NCI-H1105 treated with DMSO at 0.1 percent for 48 hours (cell line): Measurements from ENCODE around the gene FOXN4.
"Not testable (repeated sequence)": the region's sequence is repeated elsewhere in the genome, so short reads cannot be mapped to it uniquely, and the experiment has no call there.

Source experiments
- DNase-seq: peaks from one replicate; lab custom pipeline; 2025; lab: John Stamatoyannopoulos, UW

The FOXN4 gene, protein sequence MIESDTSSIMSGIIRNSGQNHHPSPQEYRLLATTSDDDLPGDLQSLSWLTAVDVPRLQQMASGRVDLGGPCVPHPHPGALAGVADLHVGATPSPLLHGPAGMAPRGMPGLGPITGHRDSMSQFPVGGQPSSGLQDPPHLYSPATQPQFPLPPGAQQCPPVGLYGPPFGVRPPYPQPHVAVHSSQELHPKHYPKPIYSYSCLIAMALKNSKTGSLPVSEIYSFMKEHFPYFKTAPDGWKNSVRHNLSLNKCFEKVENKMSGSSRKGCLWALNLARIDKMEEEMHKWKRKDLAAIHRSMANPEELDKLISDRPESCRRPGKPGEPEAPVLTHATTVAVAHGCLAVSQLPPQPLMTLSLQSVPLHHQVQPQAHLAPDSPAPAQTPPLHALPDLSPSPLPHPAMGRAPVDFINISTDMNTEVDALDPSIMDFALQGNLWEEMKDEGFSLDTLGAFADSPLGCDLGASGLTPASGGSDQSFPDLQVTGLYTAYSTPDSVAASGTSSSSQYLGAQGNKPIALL

DNA sequence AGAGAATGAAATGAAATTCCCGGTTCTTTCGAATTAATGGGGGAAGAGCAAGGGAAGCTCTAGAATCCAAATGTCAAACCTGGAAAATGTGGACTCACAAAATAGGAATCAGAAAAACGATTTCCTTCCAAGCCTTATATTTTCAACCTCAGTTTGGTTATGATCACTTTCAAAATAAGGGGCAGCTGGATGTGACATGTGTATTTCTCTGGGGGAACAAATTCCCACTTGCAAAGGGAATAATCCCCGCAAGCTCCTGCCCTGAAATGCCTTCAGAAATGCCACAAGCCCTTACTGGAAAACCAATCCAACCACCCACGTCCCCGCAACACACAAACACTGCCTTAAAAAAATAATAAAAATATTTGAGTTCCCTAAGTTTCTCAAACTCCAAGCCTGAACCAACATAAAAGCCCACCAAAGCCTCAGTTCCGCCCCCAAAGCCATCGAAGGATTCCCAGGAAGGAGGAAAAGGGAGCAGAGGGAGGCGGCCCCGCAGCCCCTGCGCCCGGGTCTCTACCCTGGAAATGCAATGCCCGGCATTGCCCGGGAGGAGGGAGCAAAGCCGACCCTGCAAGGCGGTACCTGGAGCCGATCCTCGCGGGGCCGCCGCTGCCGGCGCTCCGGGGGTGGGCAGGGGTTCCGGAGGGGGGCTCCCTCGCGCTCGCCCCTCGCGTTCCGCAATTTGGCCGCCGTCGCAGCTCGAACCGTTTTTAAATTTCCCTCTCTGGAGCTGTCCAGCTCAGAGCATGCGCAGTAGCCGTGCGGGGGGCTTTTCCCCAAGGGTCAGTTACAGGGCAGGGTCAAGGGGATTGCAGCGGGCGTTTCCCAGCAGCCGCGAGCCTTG lies at the start of gene FOXN4:
FOXN4 (minus strand) TSS at position 751 of the 847 bp plus-strand sequence. CDS start 963 bp downstream, outside the sequence.
- DNase-seq: peak; percentile 61

DNA sequence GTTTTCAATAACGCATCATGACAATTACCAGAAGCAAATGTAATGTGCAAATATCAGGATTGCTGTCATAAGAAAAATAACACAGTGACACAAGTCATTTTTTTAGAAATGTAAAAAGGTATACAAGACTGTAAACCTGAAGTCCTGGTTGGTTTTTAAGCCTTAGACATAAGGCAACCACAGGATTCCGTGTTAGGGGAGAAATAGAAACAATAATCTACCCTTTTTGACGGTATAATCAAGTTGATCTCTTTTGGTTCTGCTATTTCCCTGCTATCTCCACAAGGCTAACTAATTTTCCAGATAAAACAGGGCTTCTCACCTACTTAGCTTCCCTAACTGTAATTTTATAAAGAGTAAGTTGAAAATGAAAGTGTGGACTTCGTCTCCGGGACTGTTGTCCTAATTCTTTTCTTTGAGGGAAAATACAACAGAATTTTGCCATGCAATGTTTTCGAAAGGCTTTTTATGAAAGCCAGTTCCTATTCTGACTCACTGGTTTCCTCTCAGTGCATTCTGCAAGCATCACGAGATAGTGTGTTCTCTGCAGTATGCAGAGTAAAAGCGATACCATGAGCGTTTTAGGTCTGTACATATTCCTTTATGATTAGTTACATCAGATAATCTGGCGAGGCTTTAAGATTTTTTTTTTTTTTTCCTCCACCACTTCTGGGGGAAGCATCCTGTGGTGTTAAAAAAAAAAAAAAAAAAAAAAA lies 49.2 kb upstream of the FOXN4 start:
- no peak for DNase-seq

GRCh38 chr12:109357032-109357431 lies 47.9 kb upstream of the FOXN4 start:
- DNase-seq: no peak

- peak; percentile 38 for DNase-seq
Observed at GRCh38 chr12:109356577-109356976, 47.5 kb upstream of the FOXN4 start.

- no peak for DNase-seq
Observed at GRCh38 chr12:109352184-109352583, 43.1 kb upstream of the FOXN4 start.

GRCh38 chr12:109347589-109347988 lies 38.5 kb upstream of the FOXN4 start, which contains the start of gene MYO1H:
Gene MYO1H, plus strand, starts transcription at chr12:109347900. Its CDS starts 61 bp downstream, at chr12:109347961.
- DNase-seq: no peak

- DNase-seq: no peak
Observed at GRCh38 chr12:109346920-109347319, 37.8 kb upstream of the FOXN4 start.

DNA sequence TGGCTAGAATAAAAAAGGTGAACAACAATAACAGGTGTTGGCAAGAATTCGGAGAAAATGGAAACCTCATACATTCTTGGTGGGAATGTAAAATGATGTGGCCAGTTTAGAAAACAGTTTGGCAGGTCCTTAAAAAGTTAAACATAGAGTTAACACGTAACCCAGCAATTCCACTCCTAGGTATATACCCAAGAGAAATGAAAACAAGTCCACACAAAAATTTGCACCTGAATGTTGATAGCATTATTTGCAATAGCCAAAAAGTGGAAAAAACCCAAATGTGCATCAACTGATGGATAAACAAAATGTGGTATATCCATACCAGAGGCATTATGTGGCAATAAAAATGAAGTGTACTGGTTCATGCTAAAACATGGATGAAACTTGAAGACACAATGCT lies 36.3 kb upstream of the FOXN4 start:
- DNase-seq: no peak

DNA sequence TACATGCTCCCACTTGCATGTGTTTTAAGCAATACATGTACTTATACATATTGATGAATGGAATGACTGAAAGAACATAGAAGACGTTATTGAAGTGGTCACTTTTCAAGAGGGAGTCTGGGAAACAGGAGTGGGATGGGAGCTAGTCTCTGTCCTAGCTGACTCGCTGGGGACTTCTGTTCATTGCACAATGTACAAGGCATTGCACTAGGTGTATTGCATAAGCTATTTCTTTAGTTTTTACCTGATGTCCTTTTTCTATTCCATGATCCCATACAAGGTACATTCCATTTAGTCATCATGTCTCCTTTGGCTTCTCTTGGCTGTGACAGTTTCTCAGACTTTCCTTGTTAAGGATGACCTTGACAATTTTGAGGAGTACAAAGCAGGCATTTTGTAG lies 34.6 kb upstream of the FOXN4 start:
- no peak for DNase-seq

DNA sequence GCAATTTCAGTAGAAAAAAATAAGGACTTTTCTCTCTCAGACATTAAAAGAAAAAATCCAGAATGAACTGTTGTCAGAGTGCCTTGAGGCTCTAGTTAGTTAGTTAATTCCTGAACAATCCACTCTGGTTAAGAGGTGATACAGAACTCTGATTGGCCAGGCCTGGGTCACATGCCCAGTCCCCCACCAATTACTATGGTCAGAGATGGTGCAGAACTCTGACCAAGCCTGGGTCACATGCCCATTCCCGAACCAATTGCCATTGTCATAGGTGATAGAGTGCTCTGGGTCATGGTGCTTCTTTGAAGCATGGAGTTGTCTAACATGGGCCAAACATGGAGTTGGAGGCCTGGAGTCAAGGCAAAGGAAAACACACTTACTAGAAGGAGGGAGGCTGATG lies 27.5 kb upstream of the FOXN4 start:
- no peak for DNase-seq

DNA sequence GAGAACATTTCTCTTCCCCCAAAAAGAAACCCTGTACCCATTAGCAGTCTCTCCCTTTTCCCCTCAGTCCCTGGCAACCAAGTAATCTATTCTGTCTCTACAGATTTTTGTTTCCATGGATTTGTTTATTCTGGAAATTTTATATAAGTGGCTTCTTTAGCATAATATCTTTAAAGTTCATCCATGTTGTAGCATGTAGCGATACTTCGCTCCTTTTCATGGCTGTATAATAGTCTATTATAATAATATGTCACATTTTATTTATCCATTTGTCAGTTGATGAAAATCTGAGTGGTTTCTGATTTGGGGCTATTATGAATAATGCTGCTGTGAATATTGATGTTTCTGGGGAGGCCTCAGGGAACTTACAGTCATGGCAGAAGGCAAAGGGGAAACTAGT lies 25.8 kb upstream of the FOXN4 start:
- DNase-seq: no peak

DNA sequence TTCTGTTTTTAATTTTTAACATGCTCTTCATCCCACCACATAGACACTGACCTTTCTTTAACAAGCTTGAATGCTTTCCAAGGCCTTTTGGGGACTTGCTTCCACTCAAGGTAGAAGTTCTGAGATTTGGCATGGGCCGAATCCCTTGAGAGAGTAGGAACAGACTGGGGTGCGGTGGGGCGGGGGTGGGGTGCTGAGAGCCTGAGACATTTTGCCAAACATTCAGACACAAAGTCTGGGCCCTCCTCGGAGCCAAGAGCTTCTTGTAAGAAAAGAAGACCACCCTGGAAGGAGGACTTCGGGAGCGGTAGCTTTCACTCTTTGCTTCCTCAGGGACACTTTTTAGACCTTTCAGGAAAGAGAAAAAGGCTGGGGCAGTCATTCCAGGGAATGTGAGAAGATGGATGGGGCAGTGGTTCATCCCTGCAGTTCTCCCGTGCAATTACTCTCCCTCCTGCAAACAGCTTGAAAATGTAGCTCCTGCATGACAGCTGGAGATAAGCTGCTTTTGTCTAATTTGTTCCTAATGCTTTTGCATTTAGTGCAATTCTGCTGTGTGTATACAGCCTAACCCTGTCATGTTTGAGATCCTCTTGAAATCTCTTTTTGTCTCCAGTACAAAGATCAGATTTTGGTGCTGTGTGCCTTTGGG lies 22.3 kb upstream of the FOXN4 start:
- DNase-seq: no peak

- no peak for DNase-seq
Observed at GRCh38 chr12:109330282-109331230, 21.5 kb upstream of the FOXN4 start.

DNA sequence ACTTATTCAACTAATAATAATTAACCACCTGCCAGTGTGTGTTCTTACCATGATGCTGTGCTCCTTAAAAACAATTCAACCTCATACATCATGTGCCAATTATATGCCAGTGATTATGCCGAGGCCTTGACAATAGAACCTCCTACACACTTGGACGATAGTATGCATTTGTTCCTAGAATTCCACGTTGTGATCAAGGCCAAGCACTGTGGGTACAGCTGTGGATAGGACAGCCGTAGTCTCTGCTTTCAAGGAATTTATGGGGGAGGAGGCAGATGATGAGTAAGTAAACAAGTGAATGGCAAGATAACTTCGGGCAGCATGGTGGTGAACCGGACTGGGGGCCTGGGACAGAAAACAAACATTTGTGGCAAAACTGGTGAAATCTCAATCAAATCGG lies 20.6 kb upstream of the FOXN4 start:
- peak; percentile 87 for DNase-seq

DNA sequence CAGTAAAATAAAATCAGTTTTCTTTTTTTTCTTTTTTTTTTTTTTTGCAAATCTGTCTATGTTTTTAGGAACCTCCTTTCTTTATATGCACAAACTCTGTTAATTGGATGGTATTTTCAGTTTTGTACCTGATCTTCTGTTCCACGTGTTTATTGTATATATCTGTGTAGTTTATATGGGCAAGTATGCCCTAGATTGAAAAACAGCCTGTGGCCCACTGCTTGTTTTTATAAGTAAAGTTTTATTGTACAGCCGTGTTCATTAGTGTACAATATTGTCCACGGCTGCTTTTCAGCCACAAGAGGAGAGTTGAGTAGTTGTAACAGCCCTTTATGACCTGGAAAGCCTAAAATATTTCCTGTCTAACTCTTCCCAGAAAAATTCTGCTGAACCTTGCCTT lies 19.9 kb upstream of the FOXN4 start:
- DNase-seq: no peak

GRCh38 chr12:109321294-109321693 lies 12.2 kb upstream of the FOXN4 start:
- DNase-seq: not testable (repeated sequence)

- peak; percentile 88 for DNase-seq
Observed at GRCh38 chr12:109310247-109311125, 1.4 kb upstream of the FOXN4 start.

DNA sequence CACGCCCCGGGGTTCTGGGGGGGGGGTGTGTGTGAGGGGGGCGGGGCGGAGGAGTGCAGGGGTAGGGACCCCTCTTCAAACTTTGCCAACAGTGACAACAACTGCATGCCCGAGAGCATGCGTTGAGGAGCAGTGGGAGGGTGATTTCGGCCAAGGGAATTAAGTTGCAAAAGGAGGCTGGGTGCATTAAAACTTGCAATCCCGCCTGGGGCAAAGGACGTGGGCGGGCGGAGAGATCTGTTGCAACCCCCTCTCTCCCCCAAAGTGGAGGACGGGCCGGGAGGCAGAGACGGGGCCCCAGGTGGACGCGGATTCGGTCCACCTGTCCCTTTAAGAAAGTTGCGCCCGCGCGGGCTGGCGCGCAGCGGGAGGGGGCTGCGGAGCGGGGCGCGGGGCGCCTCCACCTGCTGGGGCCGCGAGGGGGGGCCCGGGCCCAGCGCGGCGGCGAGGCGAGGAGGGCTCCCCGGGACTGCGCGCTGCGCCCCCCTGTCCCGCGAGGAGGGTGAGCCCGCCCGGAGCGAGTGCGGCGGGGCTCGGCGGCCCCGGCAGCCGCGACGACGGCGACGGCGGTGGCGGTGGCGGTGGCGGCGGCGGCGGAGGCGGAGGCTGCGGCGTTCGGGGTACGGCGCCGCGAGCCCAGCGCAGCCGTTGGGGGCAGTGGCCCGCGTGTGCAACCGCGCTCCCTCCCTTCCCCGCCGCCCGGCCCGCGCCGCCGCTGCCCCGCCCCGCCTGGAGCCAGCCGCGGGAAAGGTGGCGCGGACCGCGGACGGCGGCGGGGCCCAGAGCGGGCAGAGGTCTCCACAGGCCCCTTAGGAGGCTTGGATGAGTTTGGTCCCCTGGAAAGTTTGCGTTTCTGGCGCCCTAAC lies 530 bp upstream of the FOXN4 start:
- peak; percentile 65 for DNase-seq
